Adrenal gland (tissue), 12 donors: ENCODE measurements around the gene DENND4A. TPM values are rescaled to one million over a fixed set of nuclear protein-coding genes. Genes with fewer than 3 reads are reported as not detected.

Source experiments
- DNase-seq, 7 donors: peaks; one replicate each; pipeline ENCODE4 v3.0.0-alpha.2; 2019 to 2020
- H3K27ac ChIP-seq, 5 donors: fragments of 200-600 bp; sonication (generic) in 4 of 5; 1 replicate in 3 of 5; 2 replicates in 2 of 5; pipeline versions ENCODE4 v1.5.1 to v1.8.0; 2016 to 2020; ENCODE audit warnings: mild to moderate bottlenecking in 1 of 5
- H3K27me3 ChIP-seq: fragments of 200-600 bp; 2 replicates; pipeline ENCODE4 v1.8.0; 2021
- H3K36me3 ChIP-seq, 2 donors: fragments of 200-600 bp; replicated peaks in 1 of 2; 1 replicate in 1 of 2; 2 replicates in 1 of 2; pipeline versions ENCODE4 v1.5.1 to v1.8.0; 2018 to 2022
- H3K4me1 ChIP-seq, 2 donors: fragments of 200-600 bp; replicated peaks in 1 of 2; 1 replicate in 1 of 2; 2 replicates in 1 of 2; pipeline versions ENCODE4 v1.5.1 to v1.8.0; 2018 to 2021
- H3K4me3 ChIP-seq, 4 donors: fragments of 200-600 bp; sonication (generic) in 3 of 4; one replicate each; pipeline ENCODE4 v1.5.1; 2016 to 2018
- H3K9me3 ChIP-seq, 3 donors: fragments of 200-600 bp; sonication (generic) in 1 of 3; replicated peaks in 1 of 3; 1 replicate in 2 of 3; 2 replicates in 1 of 3; pipeline versions ENCODE4 v1.5.1 to v1.8.0; 2016 to 2021
- POLR2A ChIP-seq, 2 donors: fragments of 450-650 bp; IDR thresholded peaks; one replicate each; pipeline ENCODE4 v1.6.1; 2017; ENCODE audit warnings: antibody characterized with exemption in 2 of 2, mild to moderate bottlenecking in 2 of 2, moderate library complexity in 1 of 2
- WGBS, 4 donors: extraction: QIAGEN DNeasy Blood & Tissue Kit in 2 of 4; methylation state at CpG; one replicate each; pipeline versions ENCODE4 v1.1.5 to v1.1.7; 2013 to 2017; 5-methylcytosine and 5-hydroxymethylcytosine counted together
- intact Hi-C, 2 donors: fragments of 100-400 bp; cut with DNase I; formaldehyde crosslinking; loops; one replicate each; pipeline versions ENCODE4 v1.14.1 to v1.15.0; 2022 to 2023
- polyA plus RNA-seq, 3 donors: library from polyadenylated mRNA; stranded (reverse); fragments of 200-250 nt in 2 of 3; fragments of 350-450 nt in 1 of 3; fragmentation: Illumina TruSeq in 1 of 3; extraction: RNeasy Lipid Tissue Mini Kit (QIAGEN cat#74804) in 1 of 3; gene quantifications; one replicate each; pipeline ENCODE4 v1.2.3, GENCODE V29; 2013 to 2014
- total RNA-seq, 9 donors: library from RNA; depleted of rRNA in 4 of 9; stranded (reverse); fragments of >200 nt in 4 of 9; fragments of 120-200 nt in 1 of 9; fragmentation: NEBNext Ultra II Directional in 1 of 9; extraction: Animal tissue kit (Norgen Biotek cat#: 25700) in 1 of 9; gene quantifications; one replicate each; pipeline versions ENCODE4 v1.1.0 to v1.2.4, GENCODE V29; 2013 to 2023
- TF ChIP-seq, protein P1 (sequence below), 6 experiments: fragments of 450-650 bp in 4 of 6; fragments of 200-600 bp in 2 of 6; sonication (generic) in 1 of 6; IDR thresholded peaks; 1 replicate in 5 of 6; 2 replicates in 1 of 6; pipeline versions ENCODE4 v1.5.1 to v1.8.0; 2016 to 2021; ENCODE audit warnings: antibody characterized with exemption in 6 of 6, mild to moderate bottlenecking in 2 of 6, moderate library complexity in 1 of 6
- donor health status: healthy with polysubstance abuse.
- donor health status: Bipolar disorder and iron deficiency.
- donor health status: DM: yes; HTN: yes; CAD: no.
- donor health status: DM: no; HTN: no; CAD: no.
- donor health status: DM: no; HTN: no; CAD: no.
- donor health status: DM: yes; HTN: yes; CAD: no.

Gene DENND4A
- total and polyA plus RNA-seq, 12 donors: 12.9 to 51.8 (median 35.0) TPM

DNA sequence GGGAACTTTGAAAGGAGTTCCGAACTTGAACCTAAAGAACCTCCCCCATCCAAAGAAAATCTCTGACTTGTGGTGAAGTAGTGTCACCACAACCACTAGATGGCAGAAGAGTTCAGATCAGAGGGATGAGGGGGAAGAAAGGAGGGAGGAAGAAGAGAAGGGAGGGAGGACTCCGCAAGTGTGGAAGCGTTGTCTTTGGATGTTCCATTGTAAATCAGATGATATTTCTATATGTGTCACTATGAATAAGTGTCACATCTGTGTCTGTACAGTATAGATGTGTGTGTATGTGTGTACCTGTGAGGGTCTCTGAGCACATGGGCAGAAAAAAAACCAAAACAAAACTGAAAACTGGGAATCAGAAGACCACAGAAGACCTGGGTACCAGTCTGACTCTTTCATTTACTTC lies 153.4 kb downstream of the DENND4A start:
- Histone ChIP-seq H3K27ac (no peak overlapping the region), H3K36me3 (no peaks in the 10 kb centered on the region), H3K4me1 (peaks cover 0 to 8% of the 10 kb centered on the region in 2 donors), H3K9me3 (no peaks in the 10 kb centered on the region), H3K27me3 (no peaks in the 10 kb centered on the region), H3K4me3 (peak overlapping the region in 1 of 4 donors; percentile 38)
- WGBS, 4 donors: 1 to 4% (median 2%) methylated on average over 3 of the region's 3 CpGs
- intact Hi-C loops: loop anchor here in 1 of 2 donors (5.0 kb wide), 1 partner anchor 219 kb away; no protein-coding TSS in a partner anchor
- TF ChIP-seq, protein P1, sequence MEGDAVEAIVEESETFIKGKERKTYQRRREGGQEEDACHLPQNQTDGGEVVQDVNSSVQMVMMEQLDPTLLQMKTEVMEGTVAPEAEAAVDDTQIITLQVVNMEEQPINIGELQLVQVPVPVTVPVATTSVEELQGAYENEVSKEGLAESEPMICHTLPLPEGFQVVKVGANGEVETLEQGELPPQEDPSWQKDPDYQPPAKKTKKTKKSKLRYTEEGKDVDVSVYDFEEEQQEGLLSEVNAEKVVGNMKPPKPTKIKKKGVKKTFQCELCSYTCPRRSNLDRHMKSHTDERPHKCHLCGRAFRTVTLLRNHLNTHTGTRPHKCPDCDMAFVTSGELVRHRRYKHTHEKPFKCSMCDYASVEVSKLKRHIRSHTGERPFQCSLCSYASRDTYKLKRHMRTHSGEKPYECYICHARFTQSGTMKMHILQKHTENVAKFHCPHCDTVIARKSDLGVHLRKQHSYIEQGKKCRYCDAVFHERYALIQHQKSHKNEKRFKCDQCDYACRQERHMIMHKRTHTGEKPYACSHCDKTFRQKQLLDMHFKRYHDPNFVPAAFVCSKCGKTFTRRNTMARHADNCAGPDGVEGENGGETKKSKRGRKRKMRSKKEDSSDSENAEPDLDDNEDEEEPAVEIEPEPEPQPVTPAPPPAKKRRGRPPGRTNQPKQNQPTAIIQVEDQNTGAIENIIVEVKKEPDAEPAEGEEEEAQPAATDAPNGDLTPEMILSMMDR (IDR thresholded peaks at IDR 0.05): peak; percentile 78 to 90 (median 82)
- no peak for TF ChIP-seq POLR2A (IDR thresholded peaks at IDR 0.05)
- DNase-seq: peak in 4 of 7 donors; percentile 36 to 59 (median 52)

DNA sequence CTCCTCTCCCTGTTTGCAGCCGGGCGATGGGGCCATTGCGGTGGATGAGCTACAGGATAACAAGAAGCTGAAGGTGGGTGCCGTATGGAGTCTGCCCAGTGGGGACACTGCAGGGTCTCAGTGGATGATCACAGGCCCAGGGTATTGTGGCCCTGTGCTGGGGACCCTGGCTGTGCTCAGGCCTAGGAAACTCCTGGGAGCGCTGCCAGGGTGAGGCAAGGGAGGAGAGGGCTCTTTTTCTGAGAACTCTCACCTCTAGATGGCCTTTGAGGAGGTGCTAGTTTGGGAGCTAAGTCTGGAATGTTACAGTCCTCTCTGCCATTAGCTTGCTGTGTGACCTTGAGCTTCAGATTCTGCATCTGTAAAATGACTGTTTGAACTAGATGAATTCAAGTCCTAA lies 154.0 kb downstream of the DENND4A start:
- Histone ChIP-seq H3K4me3 (no peak overlapping the region), H3K9me3 (no peaks in the 10 kb centered on the region), H3K27me3 (no peaks in the 10 kb centered on the region), H3K36me3 (no peaks in the 10 kb centered on the region), H3K4me1 (peaks cover 0 to 8% of the 10 kb centered on the region in 2 donors), H3K27ac (no peak overlapping the region)
- WGBS, 4 donors: 78 to 89% (median 80%) methylated on average over 5 of the region's 5 CpGs
- intact Hi-C loops: loop anchor here in 1 of 2 donors (5.0 kb wide), 1 partner anchor 219 kb away; no protein-coding TSS in a partner anchor
- TF ChIP-seq POLR2A (IDR thresholded peaks at IDR 0.05): no peak
- TF ChIP-seq, protein P1 (IDR thresholded peaks at IDR 0.05): no peak
- peak in 1 of 7 donors; percentile 15 for DNase-seq

DNA sequence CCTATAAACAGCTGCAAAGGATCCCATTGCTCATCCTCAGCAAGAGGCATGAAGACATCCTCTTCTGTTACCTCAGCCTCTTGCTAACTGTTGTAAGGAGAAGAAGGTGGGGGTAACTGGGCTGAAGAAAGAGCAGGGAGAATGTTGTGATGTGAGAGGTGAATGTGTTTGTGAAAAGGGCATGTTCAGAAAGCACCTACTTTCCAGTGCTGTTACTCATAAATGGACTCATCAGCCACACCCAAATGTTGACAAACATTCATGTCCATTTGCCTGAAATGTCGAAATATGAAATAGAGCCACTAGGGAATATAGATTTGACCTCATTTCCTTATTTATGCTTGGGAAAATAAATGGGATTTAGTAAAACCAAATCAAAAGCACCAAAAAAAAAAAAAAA lies 157.7 kb downstream of the DENND4A start:
- no peaks in the 10 kb centered on the region for H3K9me3 ChIP-seq
- H3K27me3 ChIP-seq: no peaks in the 10 kb centered on the region
- no peak overlapping the region for H3K27ac ChIP-seq
- intact Hi-C loops: no loop called here
- DNase-seq: no peak
- no peaks in the 10 kb centered on the region for H3K36me3 ChIP-seq
- no peak overlapping the region for H3K4me3 ChIP-seq
- TF ChIP-seq, protein P1 (IDR thresholded peaks at IDR 0.05): no peak
- TF ChIP-seq POLR2A (IDR thresholded peaks at IDR 0.05): no peak
- H3K4me1 ChIP-seq: peaks cover 0 to 12% of the 10 kb centered on the region in 2 donors
- WGBS, 4 donors: 82 to 94% (median 91%) methylated on average over 1 of the region's 1 CpG

DNA sequence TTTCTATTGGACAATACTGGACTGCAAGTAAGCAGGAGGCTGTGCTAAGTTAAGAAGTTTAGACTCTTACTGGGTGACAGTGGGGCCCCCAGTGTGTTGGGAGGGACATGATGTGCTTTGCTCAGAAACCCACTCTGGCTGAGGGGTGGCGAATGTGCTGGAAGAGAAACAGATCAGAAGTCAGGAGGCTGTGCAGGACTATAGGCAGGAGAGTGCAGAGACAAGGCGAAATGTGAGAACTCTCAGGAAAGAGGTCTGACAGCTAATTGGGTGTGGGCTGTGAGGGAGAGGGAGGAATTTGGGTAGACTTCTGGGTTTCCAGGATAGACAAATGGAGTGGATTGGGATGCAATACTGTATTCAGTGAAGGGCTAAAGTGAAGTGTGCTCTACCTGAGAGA lies 158.3 kb downstream of the DENND4A start:
- no peaks in the 10 kb centered on the region for H3K27me3 ChIP-seq
- intact Hi-C loops: no loop called here

More for the DNA sequence above, 158.3 kb downstream of the DENND4A start:
- H3K27ac ChIP-seq: no peak overlapping the region
- H3K4me3 ChIP-seq: no peak overlapping the region
- WGBS, 4 donors: 83 to 97% (median 95%) methylated on average over 2 of the region's 2 CpGs
- no peak for DNase-seq
- peaks cover 0 to 9% of the 10 kb centered on the region in 2 donors for H3K4me1 ChIP-seq
- H3K9me3 ChIP-seq: no peaks in the 10 kb centered on the region
- H3K36me3 ChIP-seq: no peaks in the 10 kb centered on the region
- TF ChIP-seq, protein P1 (IDR thresholded peaks at IDR 0.05): no peak
- TF ChIP-seq POLR2A (IDR thresholded peaks at IDR 0.05): no peak
